Heart left ventricle (tissue), 16 donors: ENCODE data around the gene LRRC70. TPM values are rescaled to one million over a fixed set of nuclear protein-coding genes. Genes with fewer than 3 reads are reported as not detected.
"Not testable (repeated sequence)": the region's sequence is repeated elsewhere in the genome, so short reads cannot be mapped to it uniquely, and the experiment has no call there.

ENCODE experiments used
- ATAC-seq, 4 donors: fragments of 200-7000 bp; cut with Tn5 transposase; one replicate each; pipeline ENCODE4 v1.9.1; 2020 to 2022; ENCODE audit warnings: moderate library complexity in 4 of 4, mild to moderate bottlenecking in 3 of 4, moderate number of reproducible peaks in 1 of 4
- DNase-seq, 5 donors: peaks; one replicate each; pipeline ENCODE4 v3.0.0-alpha.2; 2020
- H3K27ac ChIP-seq, 12 donors: fragments of 200-600 bp; sonication (generic) in 4 of 12; one replicate each; pipeline versions ENCODE4 v1.5.0 to v1.8.0; 2016 to 2022; ENCODE audit warnings: mild to moderate bottlenecking in 2 of 12
- H3K27me3 ChIP-seq, 9 donors: fragments of 200-600 bp; sonication (generic) in 2 of 9; one replicate each; pipeline versions ENCODE4 v1.5.1 to v1.8.0; 2016 to 2022; ENCODE audit warnings: mild to moderate bottlenecking in 3 of 9
- H3K36me3 ChIP-seq, 9 donors: fragments of 200-600 bp; sonication (generic) in 2 of 9; one replicate each; pipeline versions ENCODE4 v1.5.0 to v1.8.0; 2018 to 2022; ENCODE audit warnings: mild to moderate bottlenecking in 2 of 9
- H3K4me1 ChIP-seq, 12 donors: fragments of 200-600 bp; sonication (generic) in 4 of 12; one replicate each; pipeline versions ENCODE4 v1.5.0 to v1.8.0; 2016 to 2022; ENCODE audit warnings: mild to moderate bottlenecking in 3 of 12
- H3K4me3 ChIP-seq, 12 donors: fragments of 200-600 bp; sonication (generic) in 4 of 12; one replicate each; pipeline versions ENCODE4 v1.5.0 to v1.8.0; 2017 to 2022; ENCODE audit warnings: mild to moderate bottlenecking in 9 of 12, moderate library complexity in 4 of 12
- H3K9me3 ChIP-seq, 12 donors: fragments of 200-600 bp; sonication (generic) in 4 of 12; one replicate each; pipeline versions ENCODE4 v1.5.0 to v1.8.0; 2016 to 2022; ENCODE audit warnings: mild to moderate bottlenecking in 1 of 12
- CTCF ChIP-seq, 12 donors: fragments of 200-600 bp; sonication (generic) in 4 of 12; IDR thresholded peaks; one replicate each; pipeline versions ENCODE4 v1.5.0 to v1.8.0; 2018 to 2022; ENCODE audit warnings: antibody characterized with exemption in 12 of 12, mild to moderate bottlenecking in 5 of 12
- POLR2A ChIP-seq, 2 donors: fragments of 450-650 bp; IDR thresholded peaks; one replicate each; pipeline ENCODE4 v1.6.1; 2017; ENCODE audit warnings: antibody characterized with exemption in 2 of 2, mild to moderate bottlenecking in 2 of 2, moderate library complexity in 2 of 2
- WGBS, 4 donors: extraction: QIAGEN DNeasy Blood & Tissue Kit in 2 of 4; methylation state at CpG; one replicate each; pipeline versions ENCODE4 v1.1.5 to v1.1.7; 2013 to 2018; 5-methylcytosine and 5-hydroxymethylcytosine counted together
- intact Hi-C, 10 donors: fragments of 100-400 bp; cut with DNase I; formaldehyde crosslinking; loops; one replicate each; pipeline versions ENCODE4 v1.11.1 to v1.14.2; 2022
- polyA plus RNA-seq, 2 donors: library from polyadenylated mRNA; stranded (reverse); fragments of 200-250 nt; gene quantifications; one replicate each; pipeline ENCODE4 v1.2.3, GENCODE V29; 2013
- total RNA-seq, 9 donors: library from RNA; depleted of rRNA in 2 of 9; stranded (reverse); fragments of >200 nt in 2 of 9; fragmentation: NEBNext Ultra II Directional in 3 of 9; extraction: Animal tissue kit (Norgen Biotek cat#: 25700) in 3 of 9; gene quantifications; one replicate each; pipeline versions ENCODE4 v1.1.0 to v1.2.4, GENCODE V29; 2016 to 2023
- donor health status: ischemic (EF 13 %, LVEDD 7.1; RV severe dilation, severe dysfunction).
- donor health status: healthy with polysubstance abuse.
- donor health status: DM: no; HTN: yes; CAD: no.
- donor health status: DM: no; HTN: no; CAD: no.
- donor health status: ischemic (EF 25% LVEDD 6.9; RV normal size, moderate dysfunction).
- donor health status: ischemic (EF 25% LVEDD 5.7; RV mildly dilated, moderate dysfunction).
- donor health status: healthy.
- donor health status: DM: yes; HTN: yes; CAD: no.
- donor health status: ischemic (EF 35%, LVEDD 5.7; RV mildly dilated, moderate dysfunction).
- donor health status: nonischemic (EF 11% LVEDD 7.7; RV severe dilation, severe dysfunction).
- donor health status: DM: yes; HTN: yes; CAD: no.
- donor health status: PGD.
- donor health status: ischemic (EF 29% LVEDD 5.4; RV normal size, mild dysfunction).
- donor health status: nonischemic (EF 23%, LVEDD 6.1; RV moderate dilation, normal function).

LRRC70 gene
- total and polyA plus RNA-seq, 11 donors: 0.37 to 2.3 (median 1.4) TPM

DNA sequence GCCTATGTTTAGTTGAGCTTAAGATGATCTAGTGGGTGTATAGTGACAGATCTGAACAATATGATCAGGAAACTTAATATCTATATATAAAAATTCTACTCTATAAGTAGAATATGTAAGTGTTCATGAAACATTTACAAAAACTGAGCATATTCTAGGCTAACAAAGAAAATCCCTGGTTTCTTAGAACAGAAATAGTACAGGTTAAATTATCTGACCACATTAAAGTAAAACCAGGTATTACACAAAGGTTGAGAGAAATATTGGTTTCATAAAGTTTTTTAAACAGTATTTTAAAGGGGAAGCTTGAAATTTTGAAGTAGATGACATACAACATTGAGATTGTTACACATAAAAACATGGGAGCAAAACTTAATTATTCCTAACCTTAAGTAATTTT is 39.3 kb downstream of the LRRC70 start:
- H3K4me3 ChIP-seq: no peak overlapping the region
- ATAC-seq (no peak), DNase-seq (no peak)
- TF ChIP-seq CTCF (IDR thresholded peaks at IDR 0.05): no peak
- TF ChIP-seq POLR2A (IDR thresholded peaks at IDR 0.05): no peak
- H3K36me3 ChIP-seq: no peaks in the 10 kb centered on the region
- no peaks in the 10 kb centered on the region for H3K27me3 ChIP-seq
- H3K4me1 ChIP-seq: no peaks in the 10 kb centered on the region
- intact Hi-C loops: no loop called here
- H3K27ac ChIP-seq: no peak overlapping the region
- H3K9me3 ChIP-seq: no peaks in the 10 kb centered on the region

- no peak for TF ChIP-seq POLR2A (IDR thresholded peaks at IDR 0.05)
- TF ChIP-seq CTCF (IDR thresholded peaks at IDR 0.05): no peak
- Histone ChIP-seq H3K4me3 (no peak overlapping the region), H3K36me3 (no peaks in the 10 kb centered on the region), H3K27me3 (no peaks in the 10 kb centered on the region), H3K27ac (no peak overlapping the region), H3K4me1 (peaks cover 0 to 4% (median 0%) of the 10 kb centered on the region in 12 donors), H3K9me3 (no peaks in the 10 kb centered on the region)
- 85 to 89% (median 88%) methylated on average over 5 of the region's 5 CpGs for WGBS, 4 donors
- intact Hi-C loops: loop anchor here in 1 of 10 donors (10.0 kb wide), 1 partner anchor 146 kb away; no protein-coding TSS in a partner anchor
- ATAC-seq: no peak
- DNase-seq: no peak
Measured at GRCh38 chr5:62620761-62621160, 42.1 kb downstream of the LRRC70 start.

- no peak for DNase-seq
- no peak overlapping the region for H3K27ac ChIP-seq
- H3K36me3 ChIP-seq: peaks cover 0 to 5% (median 0%) of the 10 kb centered on the region in 9 donors
- intact Hi-C loops: loop anchor here in 1 of 10 donors (10.0 kb wide), 1 partner anchor 146 kb away; no protein-coding TSS in a partner anchor
- WGBS, 4 donors: 86 to 90% (median 89%) methylated on average over 6 of the region's 6 CpGs
- H3K27me3 ChIP-seq: no peaks in the 10 kb centered on the region
- H3K9me3 ChIP-seq: no peaks in the 10 kb centered on the region
- peaks cover 0 to 6% (median 0%) of the 10 kb centered on the region in 12 donors for H3K4me1 ChIP-seq
- TF ChIP-seq CTCF (IDR thresholded peaks at IDR 0.05): no peak
- no peak for TF ChIP-seq POLR2A (IDR thresholded peaks at IDR 0.05)
- ATAC-seq: no peak
- H3K4me3 ChIP-seq: no peak overlapping the region
Measured at GRCh38 chr5:62621280-62621679, 42.7 kb downstream of the LRRC70 start.

- TF ChIP-seq CTCF (IDR thresholded peaks at IDR 0.05) (no peak), POLR2A (IDR thresholded peaks at IDR 0.05) (no peak)
- Histone ChIP-seq H3K4me1 (peaks cover 0 to 6% (median 0%) of the 10 kb centered on the region in 12 donors), H3K27ac (no peak overlapping the region), H3K9me3 (no peaks in the 10 kb centered on the region), H3K36me3 (peaks cover 0 to 22% (median 13%) of the 10 kb centered on the region in 9 donors), H3K27me3 (no peaks in the 10 kb centered on the region), H3K4me3 (no peak overlapping the region)
- 88 to 98% (median 94%) methylated on average over 1 of the region's 1 CpG for WGBS, 4 donors
- DNase-seq (no peak), ATAC-seq (no peak)
- intact Hi-C loops: loop anchor here in 1 of 10 donors (10.0 kb wide), 1 partner anchor 148 kb away; no protein-coding TSS in a partner anchor
Measured at GRCh38 chr5:62623271-62623670, 44.7 kb downstream of the LRRC70 start.

DNA sequence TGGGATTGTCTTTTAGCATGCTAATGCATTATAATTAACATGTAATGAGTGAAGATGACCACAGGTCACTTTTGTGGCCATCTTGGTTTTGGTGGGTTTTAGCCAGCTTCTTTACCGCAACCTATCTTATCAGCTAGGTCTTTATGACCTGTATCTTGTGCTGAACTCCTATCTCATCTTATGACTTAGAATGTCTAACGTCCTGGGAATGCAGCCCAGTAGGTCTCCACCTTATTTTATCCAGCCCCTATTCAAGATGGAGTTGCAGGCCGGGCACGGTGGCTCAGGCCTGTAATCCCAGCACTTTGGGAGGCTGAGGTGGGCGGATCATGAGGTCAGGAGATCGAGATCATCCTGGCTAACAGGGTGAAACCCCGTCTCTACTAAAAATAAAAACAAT is 45.8 kb downstream of the LRRC70 start:
- not testable (repeated sequence) for H3K4me3 ChIP-seq, H3K9me3 ChIP-seq, DNase-seq, ATAC-seq, H3K4me1 ChIP-seq, H3K27ac ChIP-seq, H3K27me3 ChIP-seq
- WGBS, 4 donors: 89 to 92% (median 91%) methylated on average over 7 of the region's 7 CpGs
- H3K36me3 ChIP-seq: peaks cover 0 to 34% (median 20%) of the 10 kb centered on the region in 9 donors
- intact Hi-C loops: loop anchor here in 1 of 10 donors (10.0 kb wide), 1 partner anchor 150 kb away; no protein-coding TSS in a partner anchor
